GM18858 (cell line): ENCODE results near the gene GAMT.
"Not testable (repeated sequence)": the region's sequence is repeated elsewhere in the genome, so short reads cannot be mapped to it uniquely, and the experiment has no call there.

ENCODE experiments used
- ATAC-seq: cut with Tn5 transposase; IDR thresholded peaks from one replicate; pipeline ENCODE4 v1.9.1; 2021; ENCODE audit not compliant: unreplicated experiment

Gene GAMT

GRCh38 chr19:1434040-1434366 is 32.7 kb upstream of the GAMT start:
- ATAC-seq = no peak

GRCh38 chr19:1433119-1434039 is 32.0 kb upstream of the GAMT start:
- ATAC-seq = no peak

GRCh38 chr19:1432507-1432887 is 31.2 kb upstream of the GAMT start:
- no peak for ATAC-seq

DNA sequence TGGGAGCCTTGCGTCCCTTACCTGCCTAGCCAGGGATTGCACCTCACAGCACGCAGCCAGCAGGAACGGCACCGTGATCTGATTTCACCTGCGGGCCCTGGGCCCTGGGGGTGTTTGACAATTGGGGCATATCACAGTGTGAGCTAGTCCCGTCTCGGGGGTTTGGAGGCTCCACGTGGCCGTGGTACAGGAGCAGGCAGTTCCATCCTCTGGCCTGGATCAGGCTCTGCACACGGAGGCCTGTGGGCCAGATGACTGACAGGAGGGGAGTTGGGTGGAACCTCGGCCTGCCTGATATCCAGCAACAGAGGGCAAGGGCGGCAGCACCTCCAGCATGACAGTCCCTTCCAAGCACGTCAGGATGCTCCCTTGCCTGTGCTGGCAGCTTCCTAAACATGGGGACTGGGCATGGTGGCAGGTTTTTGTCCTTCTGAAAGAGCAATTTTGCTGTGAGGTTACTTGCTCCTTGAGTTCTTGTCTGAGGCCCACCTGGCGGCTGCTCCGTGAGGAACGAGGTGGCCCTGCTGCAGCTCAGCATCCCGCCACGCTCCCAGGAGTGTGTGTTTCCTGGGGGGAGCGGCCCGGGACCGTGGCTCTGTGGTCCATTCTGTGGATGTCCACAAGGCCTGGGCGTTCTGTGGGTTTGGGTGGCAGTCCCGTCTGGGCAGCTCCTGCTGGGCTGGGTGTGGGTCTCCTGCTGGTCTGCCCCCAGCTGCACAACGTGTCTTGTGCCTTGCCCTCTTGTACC is 30.6 kb upstream of the GAMT start:
- ATAC-seq = no peak

- no peak for ATAC-seq
These were observed 28.9 kb upstream of the GAMT start for GRCh38 chr19:1430246-1430645.

DNA sequence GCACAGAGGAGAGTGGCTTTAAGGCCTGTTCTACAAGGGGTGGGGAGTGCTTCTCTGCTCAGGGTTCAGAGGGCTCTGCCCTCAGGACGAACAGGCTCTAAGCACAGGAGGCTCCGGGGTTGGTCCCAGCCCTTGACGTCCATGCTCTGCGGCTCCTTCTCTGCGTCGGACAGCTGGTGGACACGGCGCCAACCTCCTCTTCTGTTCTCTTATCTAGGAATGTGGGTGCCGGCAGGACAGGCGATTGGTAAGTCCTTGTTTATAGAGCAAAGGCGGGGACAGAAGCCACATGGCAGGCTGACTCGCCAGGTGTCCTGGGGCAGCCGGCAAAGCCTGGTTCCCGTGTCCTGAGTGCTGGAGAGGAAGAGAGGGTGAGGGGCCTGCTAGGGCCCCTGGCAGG is 28.4 kb upstream of the GAMT start:
- no peak for ATAC-seq

GRCh38 chr19:1428738-1429391 is 27.5 kb upstream of the GAMT start:
- ATAC-seq = no peak

GRCh38 chr19:1427221-1427920 is 26.0 kb upstream of the GAMT start:
- no peak for ATAC-seq

GRCh38 chr19:1426736-1427135 is 25.4 kb upstream of the GAMT start:
- no peak for ATAC-seq

GRCh38 chr19:1425902-1426301 is 24.6 kb upstream of the GAMT start:
- ATAC-seq = no peak

DNA sequence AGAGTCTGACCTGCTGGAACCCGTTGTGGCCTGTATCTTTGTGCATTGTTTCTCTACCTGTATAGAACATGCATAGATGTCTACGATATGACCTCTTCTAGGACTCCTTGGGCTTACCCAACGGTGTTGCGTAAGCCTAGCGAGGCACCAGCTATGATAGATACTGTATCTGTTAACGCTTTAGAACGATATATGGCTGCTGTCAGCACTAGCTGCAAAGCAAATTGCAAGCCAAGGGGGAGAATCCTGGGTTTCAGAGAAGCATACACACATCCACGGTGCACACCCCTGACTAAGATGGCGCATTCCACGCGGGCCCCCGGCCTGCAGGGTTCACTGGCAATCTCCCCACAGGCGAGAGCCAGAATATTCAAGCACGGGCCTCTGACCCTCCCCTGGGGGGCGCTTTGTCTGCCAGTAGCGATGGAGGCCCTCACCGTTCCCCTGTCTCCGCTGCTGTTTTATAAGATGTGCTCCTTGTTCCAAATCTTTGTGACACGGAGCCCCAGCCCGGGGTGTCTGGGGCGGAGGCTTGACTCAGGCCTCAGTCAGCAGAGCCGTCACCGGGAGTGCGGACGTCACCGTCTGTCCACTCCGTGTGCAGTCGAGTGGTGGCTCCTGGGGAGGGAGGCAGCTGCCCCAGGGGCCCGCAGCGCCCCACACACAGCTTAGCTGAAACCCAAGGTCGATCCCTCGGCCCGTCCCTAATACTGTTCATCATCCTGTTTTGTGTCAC is 23.9 kb upstream of the GAMT start:
- no peak for ATAC-seq

DNA sequence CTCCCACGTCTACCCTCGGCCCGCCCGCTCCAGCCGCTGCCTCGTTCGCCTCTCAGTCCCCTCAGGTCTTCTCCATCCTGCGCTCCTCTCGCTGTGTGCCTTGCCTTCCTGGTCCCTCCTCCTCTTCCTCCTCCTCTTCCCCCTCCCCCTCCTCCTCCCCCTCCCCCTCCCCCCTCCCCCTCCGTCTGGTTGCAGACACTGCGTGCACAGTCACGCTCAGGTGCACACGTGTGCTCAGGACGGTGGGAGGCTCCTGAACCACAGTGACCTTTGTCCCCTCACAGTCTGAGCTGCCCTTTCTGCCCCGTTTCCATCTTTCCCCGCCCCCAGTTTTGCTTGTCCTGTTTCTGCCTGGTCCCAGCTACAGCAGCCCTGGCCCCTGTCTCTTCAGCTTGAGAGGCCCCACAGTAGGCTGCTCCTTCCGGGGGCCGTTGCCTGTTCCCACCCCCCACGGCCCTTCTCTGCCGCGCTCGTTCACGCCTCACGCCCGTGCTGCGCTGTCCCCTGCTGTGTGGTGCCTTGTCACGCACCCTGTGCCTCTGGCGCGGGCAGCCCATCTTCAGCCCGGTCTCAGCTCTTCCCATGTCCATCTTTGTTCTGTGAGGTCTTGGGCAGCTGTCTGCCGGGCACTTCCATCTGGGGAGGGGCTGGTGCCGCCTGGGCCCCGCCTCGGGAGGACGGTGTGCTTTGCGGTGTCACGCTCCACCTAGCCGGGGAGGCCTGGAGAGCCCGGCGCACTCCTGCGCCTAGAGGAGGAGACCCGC is 23.0 kb upstream of the GAMT start:
- ATAC-seq = no peak

GRCh38 chr19:1423436-1424191 is 22.3 kb upstream of the GAMT start:
- no peak for ATAC-seq

DNA sequence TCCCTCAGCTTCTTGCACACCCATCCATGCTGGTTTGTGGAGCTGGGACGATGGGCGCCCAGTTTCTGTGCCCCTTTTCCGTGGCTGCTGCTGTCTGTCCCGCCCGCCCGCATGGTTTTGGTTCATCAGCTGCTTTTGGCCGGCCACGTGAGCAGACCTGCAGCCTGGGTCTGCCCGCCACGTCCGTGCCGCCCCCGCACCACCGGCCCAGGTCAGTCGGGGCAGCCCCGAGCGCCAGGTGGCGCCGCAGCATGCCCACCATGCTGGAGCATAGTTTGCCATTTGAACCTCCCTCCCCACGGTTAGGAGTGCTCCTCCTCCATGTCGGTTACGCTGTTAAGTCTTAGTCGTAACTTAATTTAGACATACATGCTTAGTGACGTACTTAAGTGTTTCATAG is 21.6 kb upstream of the GAMT start:
- ATAC-seq = no peak

DNA sequence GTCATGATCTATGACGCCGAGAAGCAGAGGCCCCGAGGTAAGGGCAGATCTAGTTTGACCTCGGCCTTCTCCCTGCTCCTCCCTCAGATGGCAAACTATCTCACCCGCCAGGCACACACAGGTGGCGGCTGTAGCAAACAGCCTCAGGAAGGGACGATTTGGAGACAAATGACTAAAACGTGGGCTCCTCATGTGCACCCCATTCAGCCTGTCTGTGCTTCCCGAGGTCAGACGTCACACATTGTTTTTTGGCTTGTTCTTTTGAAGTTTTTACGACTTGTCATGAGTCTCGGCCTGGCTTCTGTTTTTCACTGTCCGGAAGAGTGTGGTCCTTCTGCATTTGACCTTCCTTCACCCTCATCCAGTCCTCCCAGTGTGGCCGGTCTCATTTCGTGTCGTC is 21.0 kb upstream of the GAMT start:
- ATAC-seq = no peak

DNA sequence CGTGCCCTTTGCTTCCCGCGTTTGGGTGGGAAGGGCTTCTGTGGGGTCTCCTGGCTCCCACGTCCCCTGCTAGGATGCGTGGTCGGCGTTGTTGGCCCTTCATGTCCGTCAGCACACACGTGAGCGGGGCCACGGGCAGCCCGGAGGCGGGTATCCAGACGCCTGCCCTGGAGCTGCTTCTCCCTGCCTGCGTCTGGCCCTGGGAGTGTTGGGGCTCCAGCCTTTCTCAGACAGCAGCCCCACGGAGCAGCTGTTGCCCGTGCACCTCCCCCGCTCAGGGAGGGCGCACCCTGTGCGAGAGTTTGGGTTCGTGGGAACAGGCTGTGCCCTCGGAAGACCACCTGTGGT is 20.6 kb upstream of the GAMT start:
- no peak for ATAC-seq

DNA sequence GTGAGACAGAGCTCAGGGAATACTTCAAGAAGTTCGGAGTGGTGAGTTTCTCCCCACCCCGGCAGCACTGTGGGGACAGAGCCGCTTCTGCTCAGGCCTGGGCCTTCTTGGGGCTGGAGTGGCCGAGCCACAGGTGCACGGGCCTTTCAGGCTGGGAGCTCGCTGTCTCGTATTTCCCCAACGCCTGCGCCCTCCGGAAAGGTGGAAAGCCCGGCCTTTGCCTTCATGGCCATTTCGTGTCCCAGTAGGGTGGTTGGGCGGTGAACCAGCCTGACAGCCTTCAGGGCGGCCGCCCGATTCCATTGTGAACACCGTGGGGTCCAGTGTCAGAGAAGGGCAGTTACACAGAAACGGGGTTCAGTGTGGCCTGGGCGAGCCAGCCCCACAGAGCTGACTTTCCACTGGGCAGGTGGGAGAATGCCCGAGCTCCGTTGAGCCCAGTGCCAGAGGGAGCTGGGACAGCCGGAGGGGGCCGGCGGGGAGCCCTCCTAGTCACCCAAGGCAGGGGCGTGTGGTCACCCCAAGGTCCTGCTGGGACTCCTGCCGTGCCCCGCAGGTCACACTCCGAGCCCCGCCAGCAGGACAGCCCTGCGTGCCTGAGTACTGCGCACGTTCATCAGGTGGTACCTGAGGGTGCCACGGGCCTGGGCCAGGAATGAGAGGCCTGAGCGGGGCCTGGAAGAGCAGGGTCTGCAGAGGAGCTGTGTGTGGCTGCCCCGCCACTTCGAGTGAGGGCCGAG is 20.0 kb upstream of the GAMT start:
- ATAC-seq = no peak

- no peak for ATAC-seq
These were observed 19.2 kb upstream of the GAMT start for GRCh38 chr19:1420590-1420989.

GRCh38 chr19:1420085-1420484 is 18.7 kb upstream of the GAMT start:
- not testable (repeated sequence) for ATAC-seq
